Liver (tissue), 9 donors: ENCODE results near the gene SKAP1. TPM values are rescaled to one million over a fixed set of nuclear protein-coding genes. Genes with fewer than 3 reads are reported as not detected.

Experiments used
- DNase-seq: peaks from one replicate; pipeline ENCODE4 v3.0.0-alpha.2; 2017; ENCODE audit warnings: low spot score
- H3K27ac ChIP-seq, 2 donors: one replicate each; pipeline ENCODE4 v1.7.0; 2013; ENCODE audit warnings: inconsistent platforms in 2 of 2, low read length in 2 of 2, control low read depth in 1 of 2, low read depth in 1 of 2, mild to moderate bottlenecking in 1 of 2
- H3K27me3 ChIP-seq, 4 donors: one replicate each; pipeline versions ENCODE4 v1.6.1 to v1.7.0; 2013; ENCODE audit warnings: low read length in 3 of 4, inconsistent platforms in 1 of 4, mild to moderate bottlenecking in 1 of 4, moderate library complexity in 1 of 4; ENCODE audit not compliant: control insufficient read depth in 4 of 4, insufficient read depth in 4 of 4
- H3K36me3 ChIP-seq, 4 donors: one replicate each; pipeline versions ENCODE4 v1.6.1 to v1.7.0; 2013; ENCODE audit warnings: low read length in 3 of 4, mild to moderate bottlenecking in 3 of 4, low read depth in 1 of 4, moderate library complexity in 1 of 4; ENCODE audit not compliant: control insufficient read depth in 4 of 4, insufficient read depth in 3 of 4
- H3K4me1 ChIP-seq, 4 donors: one replicate each; pipeline versions ENCODE4 v1.6.1 to v1.7.0; 2013; ENCODE audit warnings: low read length in 3 of 4, mild to moderate bottlenecking in 3 of 4, moderate library complexity in 1 of 4; ENCODE audit not compliant: control insufficient read depth in 4 of 4, insufficient read depth in 4 of 4
- H3K4me3 ChIP-seq, 3 donors: one replicate each; pipeline versions ENCODE4 v1.6.1 to v1.7.0; 2013; ENCODE audit warnings: low read length in 3 of 3, control low read depth in 1 of 3, low read depth in 1 of 3, mild to moderate bottlenecking in 1 of 3
- H3K9ac ChIP-seq, 2 donors: one replicate each; pipeline ENCODE4 v1.7.0; 2013; ENCODE audit warnings: low read length in 2 of 2, mild to moderate bottlenecking in 2 of 2, moderate library complexity in 2 of 2, control low read depth in 1 of 2, low read depth in 1 of 2
- H3K9me3 ChIP-seq, 4 donors: one replicate each; pipeline versions ENCODE4 v1.6.1 to v1.7.0; 2013; ENCODE audit warnings: low read length in 3 of 4; ENCODE audit not compliant: control insufficient read depth in 4 of 4
- ATF3 ChIP-seq: IDR thresholded peaks from 2 replicates; pipeline ENCODE4 v1.6.1; 2016; ENCODE audit warnings: antibody characterized with exemption
- CTCF ChIP-seq: fragments of 150-350 bp; IDR thresholded peaks from 2 replicates; pipeline ENCODE4 v1.5.1; 2017; ENCODE audit warnings: improper control_type of control experiment, low read depth, low read length; ENCODE audit not compliant: missing input control
- EGR1 ChIP-seq, 2 donors: IDR thresholded peaks; 2 replicates each; pipeline ENCODE4 v1.6.1; 2016 to 2018; ENCODE audit warnings: antibody characterized with exemption in 2 of 2, low read depth in 2 of 2
- FOXA2 ChIP-seq: IDR thresholded peaks from 2 replicates; pipeline ENCODE4 v1.6.1; 2016; ENCODE audit warnings: antibody characterized with exemption
- GABPA ChIP-seq, 2 donors: IDR thresholded peaks in 1 of 2; conservative IDR thresholded peaks in 1 of 2; 2 replicates each; pipeline ENCODE4 v1.6.1; 2016; ENCODE audit warnings: antibody characterized with exemption in 2 of 2, mild to moderate bottlenecking in 1 of 2, moderate library complexity in 1 of 2
- HNF4A ChIP-seq, 2 donors: conservative IDR thresholded peaks; 2 replicates each; pipeline ENCODE4 v1.6.1; 2016; ENCODE audit warnings: antibody characterized with exemption in 2 of 2, mild to moderate bottlenecking in 2 of 2
- HNF4G ChIP-seq: IDR thresholded peaks from 2 replicates; pipeline ENCODE4 v1.6.1; 2016; ENCODE audit warnings: antibody characterized with exemption
- JUND ChIP-seq, 2 donors: IDR thresholded peaks; 2 replicates each; pipeline ENCODE4 v1.6.1; 2016; ENCODE audit warnings: antibody characterized with exemption in 2 of 2
- MAX ChIP-seq: IDR thresholded peaks from 2 replicates; pipeline ENCODE4 v1.6.1; 2016; ENCODE audit warnings: antibody characterized with exemption
- NR2F2 ChIP-seq: IDR thresholded peaks from 2 replicates; pipeline ENCODE4 v1.6.1; 2016; ENCODE audit warnings: antibody characterized with exemption
- RAD21 ChIP-seq, 2 donors: IDR thresholded peaks; 2 replicates each; pipeline ENCODE4 v1.6.1; 2016; ENCODE audit warnings: antibody characterized with exemption in 2 of 2, mild to moderate bottlenecking in 2 of 2
- REST ChIP-seq: IDR thresholded peaks from 2 replicates; pipeline ENCODE4 v1.6.1; 2016; ENCODE audit warnings: antibody characterized with exemption, mild to moderate bottlenecking
- RXRA ChIP-seq, 2 donors: IDR thresholded peaks; 2 replicates each; pipeline ENCODE4 v1.6.1; 2017 to 2018; ENCODE audit warnings: antibody characterized with exemption in 2 of 2, mild to moderate bottlenecking in 1 of 2
- SP1 ChIP-seq: IDR thresholded peaks from 2 replicates; pipeline ENCODE4 v1.6.1; 2018; ENCODE audit warnings: antibody characterized with exemption, mild to moderate bottlenecking
- TAF1 ChIP-seq: conservative IDR thresholded peaks from 2 replicates; pipeline ENCODE4 v1.6.1; 2016; ENCODE audit warnings: antibody characterized with exemption, mild to moderate bottlenecking
- YY1 ChIP-seq: IDR thresholded peaks from 2 replicates; pipeline ENCODE4 v1.6.1; 2016; ENCODE audit warnings: antibody characterized with exemption, mild to moderate bottlenecking
- ZBTB33 ChIP-seq: IDR thresholded peaks from 2 replicates; pipeline ENCODE4 v1.6.1; 2016; ENCODE audit warnings: antibody characterized with exemption
- polyA plus RNA-seq, 2 donors: library from polyadenylated mRNA; stranded (reverse) in 1 of 2; unstranded in 1 of 2; fragments of 200-250 nt in 1 of 2; fragments of >200 nt in 1 of 2; fragmentation: Nextera tagmentation in 1 of 2; extraction: Ambion mirVana in 1 of 2; gene quantifications; one replicate each; pipeline versions ENCODE4 v1.2.1 to v1.2.3, GENCODE V29; 2013 to 2015
- total RNA-seq, 2 donors: library from RNA; depleted of rRNA; stranded (reverse); fragments of >200 nt; gene quantifications; one replicate each; pipeline ENCODE4 v1.2.3, GENCODE V29; 2014
- donor health status: healthy.
- donor health status: healthy.
- donor health status: healthy.
- donor health status: healthy.
- donor health status: healthy.

Gene SKAP1
- total and polyA plus RNA-seq, 4 donors: 2.5 to 20.8 (median 11.3) TPM

- H3K36me3 ChIP-seq: no peaks in the 10 kb centered on the region
- no peak overlapping the region for H3K4me3 ChIP-seq
- H3K27ac ChIP-seq: no peak overlapping the region
Observed at GRCh38 chr17:48427598-48427997, 2.4 kb downstream of the SKAP1 start.

More at GRCh38 chr17:48427598-48427997, 2.4 kb downstream of the SKAP1 start:
- peaks cover 0 to 4% (median 0%) of the 10 kb centered on the region in 4 donors for H3K4me1 ChIP-seq
- no peak overlapping the region for H3K9ac ChIP-seq
- H3K9me3 ChIP-seq: no peaks in the 10 kb centered on the region
- no peak for DNase-seq
- TF ChIP-seq TAF1 (no peak), HNF4G (no peak), REST (no peak), ATF3 (no peak), YY1 (no peak), JUND (IDR thresholded peaks at IDR 0.05) (no peak), CTCF (no peak), RXRA (IDR thresholded peaks at IDR 0.05) (no peak), HNF4A (conservative IDR thresholded peaks at IDR 0.05) (no peak), EGR1 (IDR thresholded peaks at IDR 0.05; ENCODE audit: low read depth in 2 of 2) (no peak), GABPA (IDR thresholded peaks at IDR 0.05 in 1 of 2, conservative IDR thresholded peaks at IDR 0.05 in 1 of 2) (no peak), FOXA2 (no peak), RAD21 (IDR thresholded peaks at IDR 0.05) (no peak), MAX (no peak), SP1 (no peak), ZBTB33 (no peak), NR2F2 (no peak)
- peaks cover 0 to 16% (median 2%) of the 10 kb centered on the region in 4 donors for H3K27me3 ChIP-seq
